H9 (cell line): ENCODE measurements around the gene SIGLEC11. TPM values are rescaled to one million over a fixed set of nuclear protein-coding genes. Genes with fewer than 3 reads are reported as not detected.

Source experiments
- DNase-seq: peaks from one replicate; pipeline ENCODE4 v3.0.0-alpha.2; 2017
- H2AFZ ChIP-seq: one replicate; pipeline ENCODE4 v1.6.1; 2013; ENCODE audit warnings: mild to moderate bottlenecking, low read length, control low read depth, moderate library complexity
- H2AK5ac ChIP-seq: 2 replicates; pipeline ENCODE4 v1.6.1; 2013; ENCODE audit warnings: low read length, control low read depth, mixed read lengths; ENCODE audit not compliant: insufficient read length
- H2BK120ac ChIP-seq: one replicate; pipeline ENCODE4 v1.6.1; 2013; ENCODE audit warnings: low read depth, mild to moderate bottlenecking, low read length, control low read depth, inconsistent platforms; ENCODE audit not compliant: poor library complexity, severe bottlenecking
- H2BK12ac ChIP-seq: 2 replicates; pipeline ENCODE4 v1.6.1; 2013; ENCODE audit warnings: low read length, control low read depth, mixed read lengths, low read depth; ENCODE audit not compliant: insufficient read length
- H2BK15ac ChIP-seq: 2 replicates; pipeline ENCODE4 v1.6.1; 2013; ENCODE audit warnings: low read depth, low read length, control low read depth
- H2BK20ac ChIP-seq: one replicate; pipeline ENCODE4 v1.6.1; 2013; ENCODE audit warnings: low read depth, mild to moderate bottlenecking, low read length, control low read depth, inconsistent platforms; ENCODE audit not compliant: poor library complexity, severe bottlenecking
- H2BK5ac ChIP-seq: 2 replicates; pipeline ENCODE4 v1.6.1; 2013; ENCODE audit warnings: low read length, control low read depth, mixed read lengths; ENCODE audit not compliant: insufficient read length
- H3K14ac ChIP-seq: 2 replicates; pipeline ENCODE4 v1.6.1; 2013; ENCODE audit warnings: low read length, control low read depth; ENCODE audit not compliant: insufficient read depth
- H3K18ac ChIP-seq: 2 replicates; pipeline ENCODE4 v1.6.1; 2013; ENCODE audit warnings: low read depth, mild to moderate bottlenecking, mixed read lengths, low read length, control low read depth; ENCODE audit not compliant: insufficient read length
- H3K23ac ChIP-seq: 2 replicates; pipeline ENCODE4 v1.6.1; 2013; ENCODE audit warnings: low read length, control low read depth, mixed read lengths, low read depth; ENCODE audit not compliant: insufficient read length
- H3K23me2 ChIP-seq: 2 replicates; pipeline ENCODE4 v1.6.1; 2013; ENCODE audit warnings: low read depth, mild to moderate bottlenecking, mixed read lengths, low read length, control low read depth; ENCODE audit not compliant: insufficient read length, poor library complexity, severe bottlenecking
- H3K27ac ChIP-seq: 2 replicates; pipeline ENCODE4 v1.5.1; 2013; ENCODE audit warnings: low read length, control low read depth, mixed read lengths, low read depth; ENCODE audit not compliant: insufficient read length
- H3K27me3 ChIP-seq: 2 replicates; pipeline ENCODE4 v1.6.1; 2013; ENCODE audit warnings: low read length, control low read depth, inconsistent platforms; ENCODE audit not compliant: insufficient read depth
- H3K4ac ChIP-seq: 2 replicates; pipeline ENCODE4 v1.6.1; 2013; ENCODE audit warnings: low read depth, mild to moderate bottlenecking, control low read depth, inconsistent platforms, low read length, moderate library complexity
- H3K4me1 ChIP-seq: 2 replicates; pipeline ENCODE4 v1.6.1; 2013; ENCODE audit warnings: low read length, control low read depth, inconsistent platforms; ENCODE audit not compliant: insufficient read depth
- H3K4me2 ChIP-seq: 2 replicates; pipeline ENCODE4 v1.6.1; 2013; ENCODE audit warnings: low read length, control low read depth, mixed read lengths; ENCODE audit not compliant: insufficient read length, insufficient read depth
- H3K56ac ChIP-seq: 2 replicates; pipeline ENCODE4 v1.6.1; 2013; ENCODE audit warnings: low read depth, mild to moderate bottlenecking, mixed read lengths, low read length, control low read depth; ENCODE audit not compliant: insufficient read length
- H3K79me1 ChIP-seq: 2 replicates; pipeline ENCODE4 v1.6.1; 2013; ENCODE audit warnings: low read depth, mild to moderate bottlenecking, moderate library complexity, low read length, control low read depth, inconsistent platforms; ENCODE audit not compliant: insufficient read depth, poor library complexity, severe bottlenecking
- H3K79me2 ChIP-seq: 2 replicates; pipeline ENCODE4 v1.6.1; 2013; ENCODE audit warnings: low read length, control low read depth, inconsistent platforms; ENCODE audit not compliant: insufficient read depth
- H3K9ac ChIP-seq: 2 replicates; pipeline ENCODE4 v1.6.1; 2013; ENCODE audit warnings: low read length, control low read depth, mixed read lengths; ENCODE audit not compliant: insufficient read length; ENCODE audit errors: extremely low read depth
- H3K9me3 ChIP-seq: one replicate; pipeline ENCODE4 v1.6.1; 2013; ENCODE audit warnings: low read depth, low read length, inconsistent platforms; ENCODE audit not compliant: control insufficient read depth
- H3T11ph ChIP-seq: one replicate; pipeline ENCODE4 v1.6.1; 2013; ENCODE audit warnings: mild to moderate bottlenecking, low read length, control low read depth, inconsistent platforms
- H4K20me1 ChIP-seq: one replicate; pipeline ENCODE4 v1.6.1; 2013; ENCODE audit not compliant: control insufficient read depth, insufficient read length, insufficient read depth
- H4K5ac ChIP-seq: 2 replicates; pipeline ENCODE4 v1.6.1; 2013; ENCODE audit warnings: low read depth, mild to moderate bottlenecking, mixed read lengths, low read length, control low read depth; ENCODE audit not compliant: insufficient read length
- H4K8ac ChIP-seq: replicated peaks from 2 replicates; pipeline ENCODE4 v1.6.1; 2013; ENCODE audit warnings: low read length, control low read depth, mixed read lengths, low read depth; ENCODE audit not compliant: insufficient read length
- H4K91ac ChIP-seq: 2 replicates; pipeline ENCODE4 v1.6.1; 2013; ENCODE audit warnings: low read depth, mild to moderate bottlenecking, moderate library complexity, mixed read lengths, low read length, control low read depth; ENCODE audit not compliant: insufficient read length
- H3K27ac Mint-ChIP-seq, 3 experiments: 2 replicates in 2 of 3; 3 replicates in 1 of 3; pipeline ENCODE4 v1.8.0; 2020 to 2021; ENCODE audit warnings: mixed read lengths in 3 of 3, mild to moderate bottlenecking in 1 of 3, moderate library complexity in 1 of 3
- H3K27me3 Mint-ChIP-seq: 2 replicates; pipeline ENCODE4 v1.8.0; 2021; ENCODE audit warnings: low read depth, mild to moderate bottlenecking, moderate library complexity, mixed read lengths
- H3K36me3 Mint-ChIP-seq, 3 experiments: 2 replicates in 2 of 3; 3 replicates in 1 of 3; pipeline ENCODE4 v1.8.0; 2020 to 2021; ENCODE audit warnings: low read depth in 3 of 3, mixed read lengths in 3 of 3; ENCODE audit not compliant: insufficient read depth in 1 of 3
- H3K4me1 Mint-ChIP-seq, 2 experiments: 2 replicates each; pipeline ENCODE4 v1.8.0; 2020; ENCODE audit warnings: mixed read lengths in 2 of 2
- H3K4me3 Mint-ChIP-seq, 2 experiments: 2 replicates in 1 of 2; 3 replicates in 1 of 2; pipeline ENCODE4 v1.8.0; 2020 to 2021; ENCODE audit warnings: mild to moderate bottlenecking in 2 of 2, mixed read lengths in 2 of 2, moderate library complexity in 1 of 2
- H3K9me3 Mint-ChIP-seq, 2 experiments: 2 replicates in 1 of 2; 3 replicates in 1 of 2; pipeline ENCODE4 v1.8.0; 2020; ENCODE audit warnings: mild to moderate bottlenecking in 2 of 2, mixed read lengths in 2 of 2, moderate library complexity in 1 of 2
- WGBS: extraction: QIAGEN DNeasy Blood & Tissue Kit; methylation state at CpG from one replicate; pipeline ENCODE4 v1.1.7; 2013; ENCODE audit warnings: missing lambda C conversion rate, low lambda C conversion rate, mixed read lengths; ENCODE audit not compliant: insufficient read length; ENCODE audit errors: extremely low coverage; 5-methylcytosine and 5-hydroxymethylcytosine counted together
- total RNA-seq: library from RNA; stranded (reverse); gene quantifications from 2 replicates; pipeline ENCODE4 v1.2.1, GENCODE V29; 2021
- TF ChIP-seq, protein P1 (sequence below): fragments of 200-600 bp; sonication (generic); conservative IDR thresholded peaks from 3 replicates; pipeline ENCODE4 v1.8.0; 2021; ENCODE audit warnings: antibody characterized with exemption, mild to moderate bottlenecking

The SIGLEC11 gene
- total RNA-seq, 1 experiment from 2014 or later, result not detected

DNA sequence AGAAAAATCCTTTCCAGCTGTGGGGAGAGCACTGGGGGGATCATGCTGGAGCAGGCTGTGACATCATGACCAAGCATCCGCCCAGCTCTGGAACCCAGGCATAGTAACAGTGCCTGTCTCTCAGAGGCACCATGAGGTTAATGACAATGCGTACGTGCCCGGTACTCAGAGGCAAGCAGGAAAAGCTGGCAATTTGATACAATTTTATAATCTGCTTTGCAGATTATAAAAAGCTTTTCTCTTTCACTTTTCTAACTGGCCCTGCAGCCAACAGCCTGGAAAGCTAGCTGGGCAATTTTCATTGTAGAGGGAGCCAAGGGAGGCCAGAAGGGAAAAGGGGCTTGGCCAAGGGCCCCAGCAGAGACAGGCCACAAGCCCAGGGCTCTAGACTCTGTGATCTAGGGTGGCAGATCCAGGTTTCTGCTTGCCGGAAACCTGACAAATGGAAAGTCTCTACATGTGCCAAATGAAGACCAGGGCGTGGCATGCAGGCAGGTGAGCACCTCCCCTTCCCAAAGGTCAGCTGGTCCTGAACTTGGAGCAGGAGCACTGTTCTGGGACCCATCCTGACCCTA, 41.5 kb upstream of the SIGLEC11 start:
- no peak overlapping the region for H3K9ac ChIP-seq
- no peaks in the 10 kb centered on the region for H4K20me1 ChIP-seq
- no peak overlapping the region for H3K23ac ChIP-seq
- H4K5ac ChIP-seq, result no peak overlapping the region
- H3K4ac ChIP-seq, result no peak overlapping the region
- no peaks in the 10 kb centered on the region for H3K79me1 ChIP-seq
- no peak overlapping the region for H3K27ac ChIP-seq
- H2AK5ac ChIP-seq, result no peak overlapping the region
- no peak overlapping the region for H3K4me2 ChIP-seq
- no peaks in the 10 kb centered on the region for H3K27me3 Mint-ChIP-seq
- H2BK15ac ChIP-seq, result no peak overlapping the region
- H3K27ac Mint-ChIP-seq, result peak overlapping the region in 1 of 3 experiments; percentile 52; a peak in 1 of 7 replicates
- H4K8ac ChIP-seq, result no peak overlapping the region
- no peaks in the 10 kb centered on the region for H3K9me3 ChIP-seq
- no peak overlapping the region for H2BK120ac ChIP-seq
- H3K14ac ChIP-seq, result no peak overlapping the region
- no peaks in the 10 kb centered on the region for H3K27me3 ChIP-seq
- H3K56ac ChIP-seq, result no peak overlapping the region
- no peak for DNase-seq
- no peak overlapping the region for H2BK12ac ChIP-seq
- no peak overlapping the region for H3T11ph ChIP-seq
- H3K9me3 Mint-ChIP-seq, result no peaks in the 10 kb centered on the region
- H2AFZ ChIP-seq, result no peak overlapping the region
- H3K4me1 Mint-ChIP-seq, result no peaks in the 10 kb centered on the region
- no peak overlapping the region for H3K18ac ChIP-seq
- no peaks in the 10 kb centered on the region for H3K4me1 ChIP-seq
- H2BK5ac ChIP-seq, result no peak overlapping the region
- no peaks in the 10 kb centered on the region for H3K23me2 ChIP-seq
- WGBS, result no CpG with 5 or more reads among the region's 6 CpGs
- H4K91ac ChIP-seq, result no peak overlapping the region
- H3K79me2 ChIP-seq, result no peaks in the 10 kb centered on the region
- TF ChIP-seq, protein P1, sequence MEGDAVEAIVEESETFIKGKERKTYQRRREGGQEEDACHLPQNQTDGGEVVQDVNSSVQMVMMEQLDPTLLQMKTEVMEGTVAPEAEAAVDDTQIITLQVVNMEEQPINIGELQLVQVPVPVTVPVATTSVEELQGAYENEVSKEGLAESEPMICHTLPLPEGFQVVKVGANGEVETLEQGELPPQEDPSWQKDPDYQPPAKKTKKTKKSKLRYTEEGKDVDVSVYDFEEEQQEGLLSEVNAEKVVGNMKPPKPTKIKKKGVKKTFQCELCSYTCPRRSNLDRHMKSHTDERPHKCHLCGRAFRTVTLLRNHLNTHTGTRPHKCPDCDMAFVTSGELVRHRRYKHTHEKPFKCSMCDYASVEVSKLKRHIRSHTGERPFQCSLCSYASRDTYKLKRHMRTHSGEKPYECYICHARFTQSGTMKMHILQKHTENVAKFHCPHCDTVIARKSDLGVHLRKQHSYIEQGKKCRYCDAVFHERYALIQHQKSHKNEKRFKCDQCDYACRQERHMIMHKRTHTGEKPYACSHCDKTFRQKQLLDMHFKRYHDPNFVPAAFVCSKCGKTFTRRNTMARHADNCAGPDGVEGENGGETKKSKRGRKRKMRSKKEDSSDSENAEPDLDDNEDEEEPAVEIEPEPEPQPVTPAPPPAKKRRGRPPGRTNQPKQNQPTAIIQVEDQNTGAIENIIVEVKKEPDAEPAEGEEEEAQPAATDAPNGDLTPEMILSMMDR, result no peak
- no peak overlapping the region for H3K4me3 Mint-ChIP-seq
- H3K36me3 Mint-ChIP-seq, result peaks cover 10 to 44% (median 33%) of the 10 kb centered on the region in 3 experiments
- H2BK20ac ChIP-seq, result no peak overlapping the region
